Measurements from ENCODE around the gene ENPP3. TPM values are rescaled to one million over a fixed set of nuclear protein-coding genes. Genes with fewer than 3 reads are reported as not detected.

The ENPP3 gene
- total RNA-seq: under 0.01 TPM in 1 of 2 replicates, not detected in the other

DNA sequence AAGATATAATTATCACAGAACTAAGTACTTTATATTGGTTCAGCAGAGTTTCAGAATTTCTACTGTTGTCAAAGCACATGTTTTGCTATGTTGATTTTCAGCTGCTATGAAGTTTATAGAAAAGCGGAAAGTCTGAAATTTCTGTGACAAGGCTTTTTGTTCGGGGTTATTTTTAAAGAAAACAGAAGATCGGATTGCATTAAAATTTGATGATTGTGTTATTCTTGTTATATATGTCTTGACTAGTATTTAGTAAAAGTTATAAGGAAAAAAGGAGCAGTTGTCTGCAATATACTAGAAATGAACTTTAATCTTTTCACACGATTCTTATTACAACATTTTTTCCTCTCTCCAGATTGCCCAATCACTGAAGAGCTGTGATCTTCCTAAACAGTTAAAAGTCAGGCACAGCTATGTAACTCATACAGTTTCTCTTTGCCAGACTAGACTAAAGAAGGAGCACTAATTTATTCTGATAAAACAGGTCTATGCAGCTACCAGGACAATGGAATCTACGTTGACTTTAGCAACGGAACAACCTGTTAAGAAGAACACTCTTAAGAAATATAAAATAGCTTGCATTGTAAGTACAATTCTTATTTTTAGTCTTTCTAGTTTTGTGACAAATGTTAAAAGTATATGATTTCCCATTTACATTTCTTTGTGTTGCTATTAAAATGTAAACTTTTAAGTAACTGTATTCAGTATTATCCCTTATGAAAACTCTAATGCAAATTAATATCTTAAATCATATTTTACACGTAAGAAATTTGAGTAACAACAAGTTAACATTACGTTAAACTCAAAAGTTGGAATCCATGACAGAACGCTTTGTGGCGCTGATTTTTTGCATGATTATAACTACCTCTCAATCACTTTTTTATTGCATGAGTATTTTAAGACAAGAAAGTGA is at the start of gene ENPP3:
Gene ENPP3, plus strand, starts transcription at position 423 of the 913 bp plus-strand sequence. Its CDS starts 83 bp downstream, at position 506.
- TF ChIP-seq, protein P1, sequence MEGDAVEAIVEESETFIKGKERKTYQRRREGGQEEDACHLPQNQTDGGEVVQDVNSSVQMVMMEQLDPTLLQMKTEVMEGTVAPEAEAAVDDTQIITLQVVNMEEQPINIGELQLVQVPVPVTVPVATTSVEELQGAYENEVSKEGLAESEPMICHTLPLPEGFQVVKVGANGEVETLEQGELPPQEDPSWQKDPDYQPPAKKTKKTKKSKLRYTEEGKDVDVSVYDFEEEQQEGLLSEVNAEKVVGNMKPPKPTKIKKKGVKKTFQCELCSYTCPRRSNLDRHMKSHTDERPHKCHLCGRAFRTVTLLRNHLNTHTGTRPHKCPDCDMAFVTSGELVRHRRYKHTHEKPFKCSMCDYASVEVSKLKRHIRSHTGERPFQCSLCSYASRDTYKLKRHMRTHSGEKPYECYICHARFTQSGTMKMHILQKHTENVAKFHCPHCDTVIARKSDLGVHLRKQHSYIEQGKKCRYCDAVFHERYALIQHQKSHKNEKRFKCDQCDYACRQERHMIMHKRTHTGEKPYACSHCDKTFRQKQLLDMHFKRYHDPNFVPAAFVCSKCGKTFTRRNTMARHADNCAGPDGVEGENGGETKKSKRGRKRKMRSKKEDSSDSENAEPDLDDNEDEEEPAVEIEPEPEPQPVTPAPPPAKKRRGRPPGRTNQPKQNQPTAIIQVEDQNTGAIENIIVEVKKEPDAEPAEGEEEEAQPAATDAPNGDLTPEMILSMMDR (IDR thresholded peaks at IDR 0.05; ENCODE audit: insufficient read depth, low read depth, low read length): no peak
- H3K4me3 ChIP-seq (ENCODE audit: low read depth, low read length): no peak within 1 kb of the TSS
- DNase-seq (ENCODE audit: low read depth): peak; percentile 41

DNA sequence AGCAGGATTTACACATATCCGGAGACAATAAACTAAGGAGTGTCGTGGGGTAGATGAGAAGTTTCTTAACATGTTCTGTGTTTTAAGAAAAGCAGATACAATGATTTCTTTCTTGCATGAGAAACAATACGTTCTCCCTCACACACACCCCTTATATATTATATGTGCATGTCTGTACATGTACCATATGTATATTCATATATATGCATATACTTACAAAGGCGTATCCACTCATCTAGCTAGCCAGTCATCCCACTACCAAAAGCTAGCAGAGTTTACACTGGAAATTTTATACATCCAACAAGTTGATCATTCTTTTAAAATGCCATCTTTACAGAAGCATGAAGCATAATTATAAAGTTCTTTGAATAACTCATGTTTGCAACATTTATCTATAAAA is 49.2 kb upstream of the ENPP3 start:
- TF ChIP-seq, protein P1 (IDR thresholded peaks at IDR 0.05; ENCODE audit: insufficient read depth, low read depth, low read length): no peak
- DNase-seq (ENCODE audit: low read depth): no peak
- no peak overlapping the region for H3K4me3 ChIP-seq (ENCODE audit: low read depth, low read length)

DNA sequence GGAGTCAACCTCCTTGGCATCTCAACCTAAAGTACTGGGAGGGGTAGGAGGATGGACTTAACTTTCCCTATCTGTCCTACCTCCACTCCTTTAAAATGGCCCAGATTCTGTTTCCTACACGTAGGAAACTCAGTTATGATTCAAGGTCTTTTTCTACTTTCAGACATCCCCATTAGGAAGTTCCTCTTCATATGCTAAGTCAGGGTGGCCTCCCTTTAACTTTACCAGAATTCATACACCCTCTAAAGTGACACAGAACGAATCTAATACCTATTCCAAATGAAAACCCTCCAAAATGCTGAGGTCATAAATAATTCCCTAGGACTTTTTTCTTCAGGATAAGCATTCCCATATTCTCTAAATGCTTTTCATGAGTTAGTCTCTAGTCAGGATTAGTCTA is 48.5 kb upstream of the ENPP3 start:
- DNase-seq (ENCODE audit: low read depth): no peak
- no peak overlapping the region for H3K4me3 ChIP-seq (ENCODE audit: low read depth, low read length)
- TF ChIP-seq, protein P1 (IDR thresholded peaks at IDR 0.05; ENCODE audit: insufficient read depth, low read depth, low read length): no peak

DNA sequence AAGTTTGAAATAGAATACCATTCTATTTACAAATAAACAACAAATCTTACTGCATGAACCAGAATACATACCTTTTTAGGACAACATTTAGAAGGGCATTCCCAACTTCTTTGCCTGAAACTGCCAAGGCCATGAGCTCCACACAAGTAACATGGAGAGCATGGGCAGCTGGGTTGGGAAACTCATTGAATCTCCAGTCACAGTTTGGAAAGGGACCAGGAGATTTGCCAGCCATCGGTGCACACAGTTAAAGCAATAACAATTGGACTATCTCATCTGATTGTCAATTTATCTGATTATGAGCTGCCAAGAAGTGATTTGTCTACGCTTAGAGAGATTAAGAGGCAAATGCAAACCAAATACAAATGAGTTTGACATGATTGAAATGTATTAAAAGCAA is 44.2 kb upstream of the ENPP3 start:
- TF ChIP-seq, protein P1 (IDR thresholded peaks at IDR 0.05; ENCODE audit: insufficient read depth, low read depth, low read length): no peak
- no peak overlapping the region for H3K4me3 ChIP-seq (ENCODE audit: low read depth, low read length)
- DNase-seq (ENCODE audit: low read depth): no peak

DNA sequence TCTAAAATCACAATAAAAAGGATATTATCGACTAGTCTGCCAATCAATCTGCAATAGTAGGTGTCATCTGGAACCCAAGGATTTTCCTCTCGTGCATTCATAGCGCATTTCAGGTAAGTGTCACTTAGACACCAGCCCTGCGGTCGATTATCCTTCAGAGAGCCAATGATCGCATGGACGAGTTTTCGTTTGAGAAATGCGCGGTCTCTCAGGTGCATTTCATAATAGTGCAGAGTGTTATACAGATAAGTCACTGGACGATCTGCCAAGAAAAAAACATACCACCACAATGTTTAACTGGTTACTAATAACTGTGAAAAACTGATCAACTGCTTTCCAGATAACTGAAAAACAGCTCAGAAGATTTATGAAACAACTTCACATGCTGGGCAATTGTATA is 43.0 kb upstream of the ENPP3 start:
- no peak overlapping the region for H3K4me3 ChIP-seq (ENCODE audit: low read depth, low read length)
- TF ChIP-seq, protein P1 (IDR thresholded peaks at IDR 0.05; ENCODE audit: insufficient read depth, low read depth, low read length): no peak
- DNase-seq (ENCODE audit: low read depth): no peak

DNA sequence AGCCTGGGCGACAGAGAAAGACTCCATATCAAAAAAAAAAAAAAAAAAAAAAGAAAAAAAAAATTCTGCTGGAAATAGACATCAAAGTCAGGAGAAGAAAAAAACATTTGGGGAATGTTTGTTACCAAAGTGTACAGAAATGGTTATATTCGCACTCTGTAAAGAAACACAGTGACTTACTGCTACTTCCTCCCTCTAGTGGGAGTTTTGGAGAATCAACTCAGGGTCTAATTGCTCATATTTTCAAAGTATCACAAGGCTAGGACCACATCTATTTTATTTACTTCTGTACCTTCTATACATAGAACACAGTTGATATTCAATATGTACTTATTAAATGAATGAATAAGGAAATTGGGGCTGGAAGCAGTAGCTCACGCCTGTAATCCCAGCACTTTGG is 39.7 kb upstream of the ENPP3 start:
- TF ChIP-seq, protein P1 (IDR thresholded peaks at IDR 0.05; ENCODE audit: insufficient read depth, low read depth, low read length): peak; percentile 40
- no peak overlapping the region for H3K4me3 ChIP-seq (ENCODE audit: low read depth, low read length)
- peak; percentile 2 for DNase-seq (ENCODE audit: low read depth)
